Middle frontal gyrus (tissue), 1 donor: Measurements from ENCODE around the gene MTERF4.

Experiments
- DNase-seq: peaks from one replicate; pipeline ENCODE4 v3.0.0-alpha.2; 2015; ENCODE audit warnings: low spot score; ENCODE audit errors: extremely low spot score

MTERF4 gene

GRCh38 chr2:241088791-241089732, 13.0 kb downstream of the MTERF4 start:
- no peak for DNase-seq

GRCh38 chr2:241088376-241088775, 13.7 kb downstream of the MTERF4 start:
- DNase-seq = no peak

- DNase-seq = no peak
Observed at GRCh38 chr2:241087420-241088268, 14.4 kb downstream of the MTERF4 start.

GRCh38 chr2:241084856-241085444, 17.1 kb downstream of the MTERF4 start:
- no peak for DNase-seq

- DNase-seq = no peak
Observed at GRCh38 chr2:241083091-241083415, 19.0 kb downstream of the MTERF4 start.

- no peak for DNase-seq
Observed at GRCh38 chr2:241082341-241083090, 19.6 kb downstream of the MTERF4 start.

GRCh38 chr2:241081643-241082340, 20.3 kb downstream of the MTERF4 start:
- no peak for DNase-seq

- no peak for DNase-seq
Observed at GRCh38 chr2:241081190-241081642, 20.9 kb downstream of the MTERF4 start.

- no peak for DNase-seq
Observed at GRCh38 chr2:241080405-241081189, 21.5 kb downstream of the MTERF4 start.

- DNase-seq = no peak
Observed at GRCh38 chr2:241074901-241075540, 27.1 kb downstream of the MTERF4 start.

GRCh38 chr2:241074065-241074818, 27.8 kb downstream of the MTERF4 start:
- DNase-seq = no peak

- DNase-seq = no peak
Observed at GRCh38 chr2:241073166-241074064, 28.7 kb downstream of the MTERF4 start.

GRCh38 chr2:241072553-241073165, 29.4 kb downstream of the MTERF4 start:
- DNase-seq = no peak

GRCh38 chr2:241072151-241072550, 29.9 kb downstream of the MTERF4 start:
- DNase-seq = no peak

- DNase-seq = no peak
Observed at GRCh38 chr2:241071677-241072111, 30.4 kb downstream of the MTERF4 start.

- no peak for DNase-seq
Observed at GRCh38 chr2:241070811-241071676, 31.0 kb downstream of the MTERF4 start.
